K562 (cell line): ENCODE data around the gene JUP. TPM values are rescaled to one million over a fixed set of nuclear protein-coding genes. Genes with fewer than 3 reads are reported as not detected.

Experiments used
- BRCA1 ChIP-seq, 2 experiments: fragments of 450-650 bp in 1 of 2; sonication (generic) in 1 of 2; formaldehyde crosslinking in 1 of 2; IDR thresholded peaks; 2 replicates each; pipeline versions ENCODE4 v1.5.0 to v1.6.1; 2017 to 2020; ENCODE audit warnings: mild to moderate bottlenecking in 1 of 2, missing genetic modification reagents in 1 of 2
- CBFA2T2 ChIP-seq: fragments of 450-650 bp; conservative IDR thresholded peaks from 2 replicates; pipeline ENCODE4 v1.6.1; 2017; ENCODE audit warnings: mild to moderate bottlenecking
- CBFB ChIP-seq: sonication (generic); formaldehyde crosslinking; IDR thresholded peaks from 2 replicates; pipeline ENCODE4 v1.4.0; 2020; ENCODE audit warnings: mild to moderate bottlenecking, missing genetic modification reagents
- CBX1 ChIP-seq: sonication (generic); IDR thresholded peaks from 2 replicates; pipeline ENCODE4 v1.6.1; 2016; ENCODE audit warnings: antibody characterized with exemption, low read depth, mild to moderate bottlenecking
- DACH1 ChIP-seq: fragments of 450-650 bp; IDR thresholded peaks from 2 replicates; pipeline ENCODE4 v1.6.1; 2018; ENCODE audit not compliant: partially characterized antibody
- ELF2 ChIP-seq: fragments of 250-450 bp; sonication (Bioruptor Pico); IDR thresholded peaks from 2 replicates; pipeline ENCODE4 v1.5.0; 2021; ENCODE audit warnings: mild to moderate bottlenecking
- FOXJ3 ChIP-seq: sonication (generic); formaldehyde crosslinking; IDR thresholded peaks from 2 replicates; pipeline ENCODE4 v1.4.0; 2020; ENCODE audit warnings: mild to moderate bottlenecking, missing genetic modification reagents
- HMG20B ChIP-seq: fragments of 250-450 bp; sonication (Bioruptor Pico); IDR thresholded peaks from 2 replicates; pipeline ENCODE4 v1.5.0; 2021; ENCODE audit warnings: mild to moderate bottlenecking
- HMGN3 ChIP-seq: IDR thresholded peaks from 2 replicates; pipeline ENCODE4 v1.6.1; 2011; ENCODE audit warnings: borderline replicate concordance, low read depth, mild to moderate bottlenecking, mixed read lengths, low read length; ENCODE audit not compliant: insufficient read length; ENCODE audit errors: extremely low read depth
- KDM4B ChIP-seq, 2 experiments: fragments of 450-650 bp in 1 of 2; sonication (generic) in 1 of 2; IDR thresholded peaks; 2 replicates each; pipeline ENCODE4 v1.6.1; 2016 to 2017; ENCODE audit warnings: borderline replicate concordance in 2 of 2, antibody characterized with exemption in 1 of 2, low read depth in 1 of 2, mild to moderate bottlenecking in 1 of 2
- L3MBTL2 ChIP-seq: fragments of 450-650 bp; IDR thresholded peaks from 2 replicates; pipeline ENCODE4 v1.6.1; 2016; ENCODE audit warnings: mild to moderate bottlenecking, moderate library complexity
- NFE2 ChIP-seq: IDR thresholded peaks from 2 replicates; pipeline ENCODE4 v1.6.1; 2014; ENCODE audit warnings: antibody characterized with exemption, low read depth
- POLR2H ChIP-seq: IDR thresholded peaks from 2 replicates; pipeline ENCODE4 v1.6.1; 2016; ENCODE audit warnings: missing genetic modification characterization, low read depth, mild to moderate bottlenecking, control low read depth, missing compliant biosample characterization, moderate library complexity
- POLR3G ChIP-seq: IDR thresholded peaks from 2 replicates; pipeline ENCODE4 v1.6.1; 2011; ENCODE audit not compliant: insufficient read length, insufficient replicate concordance; ENCODE audit errors: extremely low read depth
- RBFOX2 ChIP-seq: fragments of 200-400 bp; formaldehyde crosslinking; IDR thresholded peaks from 2 replicates; pipeline ENCODE4 v1.6.1; 2017; ENCODE audit warnings: low read depth, mild to moderate bottlenecking, low read length, moderate library complexity
- RFX1 ChIP-seq: fragments of 450-650 bp; IDR thresholded peaks from 2 replicates; pipeline ENCODE4 v1.6.1; 2016; ENCODE audit warnings: mild to moderate bottlenecking, moderate library complexity
- ZBTB40 ChIP-seq, 2 experiments: fragments of 450-650 bp in 1 of 2; sonication (generic) in 1 of 2; formaldehyde crosslinking in 1 of 2; IDR thresholded peaks; 2 replicates each; pipeline versions ENCODE4 v1.7.1 to v1.9.0; 2016 to 2022; ENCODE audit warnings: inconsistent platforms in 1 of 2, mild to moderate bottlenecking in 1 of 2, missing genetic modification reagents in 1 of 2
- ZNF24 ChIP-seq: fragments of 450-650 bp; IDR thresholded peaks from 2 replicates; pipeline ENCODE4 v1.6.1; 2016
- ZNF436 ChIP-seq: fragments of 250-450, 450-650 bp; sonication (Bioruptor Pico); formaldehyde crosslinking; IDR thresholded peaks from 2 replicates; pipeline ENCODE4 v1.7.0; 2020; ENCODE audit warnings: mild to moderate bottlenecking
- ZNF551 ChIP-seq: fragments of 250-450 bp; sonication (Bioruptor Pico); IDR thresholded peaks from 2 replicates; pipeline ENCODE4 v1.5.0; 2021; ENCODE audit warnings: mild to moderate bottlenecking, moderate library complexity
- polyA plus RNA-seq, 8 experiments: library from polyadenylated mRNA; depleted of rRNA in 4 of 8; stranded (reverse) in 5 of 8; unstranded in 3 of 8; fragments of >200 nt; fragmentation: Nextera tagmentation in 2 of 8; fragmentation: Illumina TruSeq in 1 of 8; extraction: Ambion mirVana in 2 of 8; extraction: Trizol in 1 of 8; gene quantifications; 2 replicates each; pipeline versions ENCODE4 v1.2.1 to v1.2.3, GENCODE V29; 2011 to 2014; ENCODE audit warnings: inconsistent platforms in 1 of 8, missing spikeins in 1 of 8
- total RNA-seq, 7 experiments: library from RNA; depleted of rRNA in 6 of 7; stranded (reverse); fragments of >200 nt in 6 of 7; fragmentation: Illumina TruSeq in 2 of 7; extraction: Trizol in 2 of 7; gene quantifications; 2 replicates each; pipeline versions ENCODE4 v1.2.1 to v1.2.3, GENCODE V29; 2011 to 2021; ENCODE audit warnings: low replicate concordance in 1 of 7

The JUP gene
- total and polyA plus RNA-seq, 9 of the 15 experiments (the other 6 are each of a cell fraction or from before 2014, with no cell fraction given): 6.4 to 177 (median 31.2) TPM

GRCh38 chr17:41792845-41793783, 6.6 kb upstream of the JUP start (continued):
- TF ChIP-seq FOXJ3 (CRISPR knock-in tag) (no peak), ZBTB40 (IDR thresholded peaks at IDR 0.05) (no peak), ZBTB40 (CRISPR knock-in tag; IDR thresholded peaks at IDR 0.05) (no peak), HMGN3 (peak; percentile 55), ZNF24 (no peak), ZNF436 (CRISPR knock-in tag) (0 out of 2 replicates have a peak, but pooled peaks have one; percentile 56), L3MBTL2 (peak; percentile 51), DACH1 (no peak), BRCA1 (IDR thresholded peaks at IDR 0.05) (no peak), BRCA1 (CRISPR knock-in tag; IDR thresholded peaks at IDR 0.05) (no peak), KDM4B (IDR thresholded peaks at IDR 0.05; ENCODE audit: borderline replicate concordance in 2 of 2, low read depth in 1 of 2) (no peak), CBX1 (no peak; the same call in 1 of the 2 replicates), RFX1 (no peak), NFE2 (no peak), HMG20B (CRISPR knock-in tag) (no peak), POLR3G (no peak), POLR2H (tag) (no peak; the same call in 1 of the 2 replicates), CBFB (CRISPR knock-in tag) (0 out of 2 replicates have a peak, but pooled peaks have one; percentile 34), CBFA2T2 (peak; percentile 71; the same call in 1 of the 2 replicates), ELF2 (CRISPR knock-in tag) (no peak), ZNF551 (CRISPR knock-in tag) (no peak), RBFOX2 (peak; percentile 80)
